Measurements from ENCODE around the gene RPF1.

Gene RPF1

GRCh38 chr1:84508510-84508909 is 29.4 kb downstream of the RPF1 start:
- ATAC-seq (ENCODE audit: insufficient read depth, low read depth) (no peak), DNase-seq (no peak)
- Histone ChIP-seq H3K4me2 (ENCODE audit: insufficient read depth, low read length) (0 out of 2 replicates have a peak overlapping the region, but pooled peaks have one; percentile 62), H3K9ac (ENCODE audit: low read depth, low read length) (peak overlapping the region; percentile 72; the same call in 1 of the 2 replicates), H3K79me2 (ENCODE audit: insufficient read depth, low read length) (peaks cover 37% of the 10 kb centered on the region), H2AFZ (ENCODE audit: low read depth, low read length) (no peak overlapping the region), H3K27me3 (ENCODE audit: insufficient read depth, low read length, poor library complexity) (no peaks in the 10 kb centered on the region), H3K27ac (ENCODE audit: low read length) (peak overlapping the region; percentile 86), H3K36me3 (ENCODE audit: insufficient read depth, low read length) (peaks cover 4% of the 10 kb centered on the region), H3K4me1 (ENCODE audit: insufficient read depth, low read length) (peaks cover 28% of the 10 kb centered on the region), H3K4me3 (ENCODE audit: low read depth in 1 of 2, low read length in 2 of 2) (no peak overlapping the region), H3K9me3 (ENCODE audit: insufficient read depth, low read length, severe bottlenecking) (no peaks in the 10 kb centered on the region), H4K20me1 (ENCODE audit: insufficient read depth, low read length) (peaks cover 18% of the 10 kb centered on the region)
- TF ChIP-seq, protein P1, sequence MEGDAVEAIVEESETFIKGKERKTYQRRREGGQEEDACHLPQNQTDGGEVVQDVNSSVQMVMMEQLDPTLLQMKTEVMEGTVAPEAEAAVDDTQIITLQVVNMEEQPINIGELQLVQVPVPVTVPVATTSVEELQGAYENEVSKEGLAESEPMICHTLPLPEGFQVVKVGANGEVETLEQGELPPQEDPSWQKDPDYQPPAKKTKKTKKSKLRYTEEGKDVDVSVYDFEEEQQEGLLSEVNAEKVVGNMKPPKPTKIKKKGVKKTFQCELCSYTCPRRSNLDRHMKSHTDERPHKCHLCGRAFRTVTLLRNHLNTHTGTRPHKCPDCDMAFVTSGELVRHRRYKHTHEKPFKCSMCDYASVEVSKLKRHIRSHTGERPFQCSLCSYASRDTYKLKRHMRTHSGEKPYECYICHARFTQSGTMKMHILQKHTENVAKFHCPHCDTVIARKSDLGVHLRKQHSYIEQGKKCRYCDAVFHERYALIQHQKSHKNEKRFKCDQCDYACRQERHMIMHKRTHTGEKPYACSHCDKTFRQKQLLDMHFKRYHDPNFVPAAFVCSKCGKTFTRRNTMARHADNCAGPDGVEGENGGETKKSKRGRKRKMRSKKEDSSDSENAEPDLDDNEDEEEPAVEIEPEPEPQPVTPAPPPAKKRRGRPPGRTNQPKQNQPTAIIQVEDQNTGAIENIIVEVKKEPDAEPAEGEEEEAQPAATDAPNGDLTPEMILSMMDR (IDR thresholded peaks at IDR 0.05; ENCODE audit: borderline replicate concordance, extremely low read depth, low read length, poor library complexity, severe bottlenecking) = no peak
- no peak for TF ChIP-seq EZH2 (IDR thresholded peaks at IDR 0.05; ENCODE audit: borderline replicate concordance, low read depth, low read length, severe bottlenecking)

DNA sequence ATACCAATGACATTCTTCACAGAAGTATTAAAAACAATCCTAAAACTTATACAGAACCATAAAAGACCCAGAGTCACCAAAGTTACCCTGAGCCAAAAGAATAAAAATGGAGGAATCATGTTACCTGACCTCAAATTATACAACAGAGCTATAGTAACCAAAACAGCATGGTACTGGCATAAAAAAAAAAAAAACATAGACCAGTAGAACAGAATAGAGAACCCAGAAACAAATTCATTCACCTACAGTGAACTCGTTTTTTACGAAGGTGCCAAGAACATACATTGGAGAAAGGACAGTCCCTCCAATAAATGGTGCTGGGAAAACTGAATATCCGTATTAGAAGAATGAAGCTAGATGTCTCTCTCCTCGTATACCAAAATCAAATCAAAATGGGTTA is 30.0 kb downstream of the RPF1 start:
- no peaks in the 10 kb centered on the region for H3K9me3 ChIP-seq (ENCODE audit: insufficient read depth, low read length, severe bottlenecking)
- no peak for DNase-seq
- H3K9ac ChIP-seq (ENCODE audit: low read depth, low read length) = no peak overlapping the region
- no peak overlapping the region for H2AFZ ChIP-seq (ENCODE audit: low read depth, low read length)
- H4K20me1 ChIP-seq (ENCODE audit: insufficient read depth, low read length) = peaks cover 13% of the 10 kb centered on the region
- no peaks in the 10 kb centered on the region for H3K36me3 ChIP-seq (ENCODE audit: insufficient read depth, low read length)
- TF ChIP-seq EZH2 (IDR thresholded peaks at IDR 0.05; ENCODE audit: borderline replicate concordance, low read depth, low read length, severe bottlenecking) = no peak
- TF ChIP-seq, protein P1 (IDR thresholded peaks at IDR 0.05; ENCODE audit: borderline replicate concordance, extremely low read depth, low read length, poor library complexity, severe bottlenecking) = no peak
- no peak overlapping the region for H3K4me3 ChIP-seq (ENCODE audit: low read depth in 1 of 2, low read length in 2 of 2)
- no peak for ATAC-seq (ENCODE audit: insufficient read depth, low read depth)
- H3K4me1 ChIP-seq (ENCODE audit: insufficient read depth, low read length) = peaks cover 23% of the 10 kb centered on the region
- no peaks in the 10 kb centered on the region for H3K27me3 ChIP-seq (ENCODE audit: insufficient read depth, low read length, poor library complexity)
- H3K27ac ChIP-seq (ENCODE audit: low read length) = no peak overlapping the region
- peaks cover 32% of the 10 kb centered on the region for H3K79me2 ChIP-seq (ENCODE audit: insufficient read depth, low read length)
- no peak overlapping the region for H3K4me2 ChIP-seq (ENCODE audit: insufficient read depth, low read length)

GRCh38 chr1:84510165-84510564 is 31.1 kb downstream of the RPF1 start:
- H3K9ac ChIP-seq (ENCODE audit: low read depth, low read length) = no peak overlapping the region
- peaks cover 20% of the 10 kb centered on the region for H3K79me2 ChIP-seq (ENCODE audit: insufficient read depth, low read length)
- H3K4me1 ChIP-seq (ENCODE audit: insufficient read depth, low read length) = peaks cover 14% of the 10 kb centered on the region
- no peaks in the 10 kb centered on the region for H3K9me3 ChIP-seq (ENCODE audit: insufficient read depth, low read length, severe bottlenecking)
- ATAC-seq (ENCODE audit: insufficient read depth, low read depth) (no peak), DNase-seq (no peak)
- no peak overlapping the region for H3K4me2 ChIP-seq (ENCODE audit: insufficient read depth, low read length)
- TF ChIP-seq, protein P1 (IDR thresholded peaks at IDR 0.05; ENCODE audit: borderline replicate concordance, extremely low read depth, low read length, poor library complexity, severe bottlenecking) = no peak
- TF ChIP-seq EZH2 (IDR thresholded peaks at IDR 0.05; ENCODE audit: borderline replicate concordance, low read depth, low read length, severe bottlenecking) = no peak
- H3K36me3 ChIP-seq (ENCODE audit: insufficient read depth, low read length) = no peaks in the 10 kb centered on the region
- H3K27me3 ChIP-seq (ENCODE audit: insufficient read depth, low read length, poor library complexity) = no peaks in the 10 kb centered on the region
- H4K20me1 ChIP-seq (ENCODE audit: insufficient read depth, low read length) = peaks cover 1% of the 10 kb centered on the region; the same call in 1 of the 2 replicates
- H2AFZ ChIP-seq (ENCODE audit: low read depth, low read length) = no peak overlapping the region
- no peak overlapping the region for H3K27ac ChIP-seq (ENCODE audit: low read length)
- H3K4me3 ChIP-seq (ENCODE audit: low read depth in 1 of 2, low read length in 2 of 2) = no peak overlapping the region

- no peaks in the 10 kb centered on the region for H3K36me3 ChIP-seq (ENCODE audit: insufficient read depth, low read length)
- no peak overlapping the region for H3K27ac ChIP-seq (ENCODE audit: low read length)
- H3K9me3 ChIP-seq (ENCODE audit: insufficient read depth, low read length, severe bottlenecking) = no peaks in the 10 kb centered on the region
- peaks cover 15% of the 10 kb centered on the region for H3K79me2 ChIP-seq (ENCODE audit: insufficient read depth, low read length)
- peaks cover 14% of the 10 kb centered on the region for H3K4me1 ChIP-seq (ENCODE audit: insufficient read depth, low read length)
- no peaks in the 10 kb centered on the region for H3K27me3 ChIP-seq (ENCODE audit: insufficient read depth, low read length, poor library complexity)
- no peaks in the 10 kb centered on the region for H4K20me1 ChIP-seq (ENCODE audit: insufficient read depth, low read length)
- H3K4me3 ChIP-seq (ENCODE audit: low read depth in 1 of 2, low read length in 2 of 2) = no peak overlapping the region
- no peak overlapping the region for H2AFZ ChIP-seq (ENCODE audit: low read depth, low read length)
- ATAC-seq (ENCODE audit: insufficient read depth, low read depth) (no peak), DNase-seq (no peak)
- H3K9ac ChIP-seq (ENCODE audit: low read depth, low read length) = no peak overlapping the region
- no peak overlapping the region for H3K4me2 ChIP-seq (ENCODE audit: insufficient read depth, low read length)
- TF ChIP-seq, protein P1 (IDR thresholded peaks at IDR 0.05; ENCODE audit: borderline replicate concordance, extremely low read depth, low read length, poor library complexity, severe bottlenecking) = no peak
- TF ChIP-seq EZH2 (IDR thresholded peaks at IDR 0.05; ENCODE audit: borderline replicate concordance, low read depth, low read length, severe bottlenecking) = no peak
These were observed 31.6 kb downstream of the RPF1 start for GRCh38 chr1:84510668-84511067.

Data from DND-41 (cell line).